ENCODE data around the gene BCAN. TPM values are rescaled to one million over a fixed set of nuclear protein-coding genes. Genes with fewer than 3 reads are reported as not detected.

Gene BCAN
- total and polyA plus RNA-seq, 12 donors, result 0.11 to 36.3 (median 5.6) TPM; not detected in 2

DNA sequence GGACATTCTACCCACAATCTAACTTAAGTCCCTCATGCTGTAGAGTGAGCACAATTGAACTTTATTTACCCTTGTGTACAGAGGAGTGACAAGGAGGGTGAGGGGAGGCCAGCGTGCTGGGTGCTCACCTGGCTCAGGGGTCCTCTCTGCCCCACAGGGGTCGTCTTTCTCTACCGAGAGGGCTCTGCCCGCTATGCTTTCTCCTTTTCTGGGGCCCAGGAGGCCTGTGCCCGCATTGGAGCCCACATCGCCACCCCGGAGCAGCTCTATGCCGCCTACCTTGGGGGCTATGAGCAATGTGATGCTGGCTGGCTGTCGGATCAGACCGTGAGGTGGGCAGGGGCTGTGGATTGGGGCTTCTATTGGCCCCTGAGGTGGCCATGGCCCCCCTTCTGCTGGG, 5.4 kb downstream of the BCAN start:
- intact Hi-C loops (cut with DNase I), result no loop called here
- no peak overlapping the region for H3K27ac ChIP-seq
- no peak overlapping the region for H3K4me3 ChIP-seq
- no peaks in the 10 kb centered on the region for H3K36me3 ChIP-seq (replicated peaks in 1 of 2)
- peaks cover under 1 to 2% of the 10 kb centered on the region in 2 donors for H3K4me1 ChIP-seq (replicated peaks in 1 of 2)
- no peaks in the 10 kb centered on the region for H3K9me3 ChIP-seq (replicated peaks in 1 of 3)
- 71 to 85% (median 74%) methylated on average over 9 to 10 of the region's 10 CpGs for WGBS, 4 donors
- TF ChIP-seq, protein P1, sequence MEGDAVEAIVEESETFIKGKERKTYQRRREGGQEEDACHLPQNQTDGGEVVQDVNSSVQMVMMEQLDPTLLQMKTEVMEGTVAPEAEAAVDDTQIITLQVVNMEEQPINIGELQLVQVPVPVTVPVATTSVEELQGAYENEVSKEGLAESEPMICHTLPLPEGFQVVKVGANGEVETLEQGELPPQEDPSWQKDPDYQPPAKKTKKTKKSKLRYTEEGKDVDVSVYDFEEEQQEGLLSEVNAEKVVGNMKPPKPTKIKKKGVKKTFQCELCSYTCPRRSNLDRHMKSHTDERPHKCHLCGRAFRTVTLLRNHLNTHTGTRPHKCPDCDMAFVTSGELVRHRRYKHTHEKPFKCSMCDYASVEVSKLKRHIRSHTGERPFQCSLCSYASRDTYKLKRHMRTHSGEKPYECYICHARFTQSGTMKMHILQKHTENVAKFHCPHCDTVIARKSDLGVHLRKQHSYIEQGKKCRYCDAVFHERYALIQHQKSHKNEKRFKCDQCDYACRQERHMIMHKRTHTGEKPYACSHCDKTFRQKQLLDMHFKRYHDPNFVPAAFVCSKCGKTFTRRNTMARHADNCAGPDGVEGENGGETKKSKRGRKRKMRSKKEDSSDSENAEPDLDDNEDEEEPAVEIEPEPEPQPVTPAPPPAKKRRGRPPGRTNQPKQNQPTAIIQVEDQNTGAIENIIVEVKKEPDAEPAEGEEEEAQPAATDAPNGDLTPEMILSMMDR (IDR thresholded peaks at IDR 0.05), result no peak
- TF ChIP-seq POLR2A (IDR thresholded peaks at IDR 0.05), result no peak
- peaks cover 20% of the 10 kb centered on the region for H3K27me3 ChIP-seq
- DNase-seq, result no peak

DNA sequence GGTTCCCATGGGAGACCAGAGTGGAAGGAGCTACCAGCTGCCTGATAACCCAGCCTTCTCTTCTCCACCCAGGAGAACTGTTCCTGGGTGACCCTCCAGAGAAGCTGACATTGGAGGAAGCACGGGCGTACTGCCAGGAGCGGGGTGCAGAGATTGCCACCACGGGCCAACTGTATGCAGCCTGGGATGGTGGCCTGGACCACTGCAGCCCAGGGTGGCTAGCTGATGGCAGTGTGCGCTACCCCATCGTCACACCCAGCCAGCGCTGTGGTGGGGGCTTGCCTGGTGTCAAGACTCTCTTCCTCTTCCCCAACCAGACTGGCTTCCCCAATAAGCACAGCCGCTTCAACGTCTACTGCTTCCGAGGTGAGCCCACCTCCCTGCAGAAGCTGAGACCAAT, 6.6 kb downstream of the BCAN start:
- no peaks in the 10 kb centered on the region for H3K9me3 ChIP-seq (replicated peaks in 1 of 3)
- DNase-seq, result no peak
- WGBS, 4 donors, result 70 to 86% (median 78%) methylated on average over 2 to 10 of the region's 10 CpGs
- TF ChIP-seq POLR2A (IDR thresholded peaks at IDR 0.05), result no peak
- TF ChIP-seq, protein P1 (IDR thresholded peaks at IDR 0.05), result no peak
- intact Hi-C loops (cut with DNase I), result no loop called here
- H3K36me3 ChIP-seq (replicated peaks in 1 of 2), result no peaks in the 10 kb centered on the region
- H3K4me1 ChIP-seq (replicated peaks in 1 of 2), result no peaks in the 10 kb centered on the region
- H3K27me3 ChIP-seq, result peaks cover 13% of the 10 kb centered on the region
- H3K27ac ChIP-seq, result no peak overlapping the region
- no peak overlapping the region for H3K4me3 ChIP-seq

DNA sequence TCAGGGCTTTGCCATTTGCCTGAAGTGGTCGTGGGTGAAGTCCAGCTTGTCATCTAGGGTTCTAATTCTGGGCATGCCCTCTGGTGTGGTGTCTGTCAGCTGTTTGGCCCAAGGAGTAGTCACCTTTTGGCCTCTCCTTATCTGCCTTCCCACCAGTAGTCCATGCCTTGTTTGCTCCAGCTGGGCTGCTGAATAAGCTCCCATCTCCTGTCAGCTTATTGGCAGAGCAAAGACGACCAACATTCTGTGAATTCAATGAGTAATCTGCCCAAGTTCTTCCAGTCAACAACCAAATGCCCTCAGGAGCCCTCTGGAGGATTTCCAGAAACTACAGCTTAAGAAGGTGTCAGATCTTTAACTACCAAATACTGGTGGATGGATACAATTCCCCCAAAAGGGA, 7.0 kb downstream of the BCAN start:
- Histone ChIP-seq H3K4me3 (no peak overlapping the region), H3K27me3 (peaks cover 13% of the 10 kb centered on the region), H3K4me1 (replicated peaks in 1 of 2) (no peaks in the 10 kb centered on the region), H3K36me3 (replicated peaks in 1 of 2) (no peaks in the 10 kb centered on the region), H3K9me3 (replicated peaks in 1 of 3) (no peaks in the 10 kb centered on the region), H3K27ac (no peak overlapping the region)
- TF ChIP-seq, protein P1 (IDR thresholded peaks at IDR 0.05), result no peak
- 11 to 30% (median 26%) methylated on average over 1 to 2 of the region's 2 CpGs for WGBS, 4 donors
- intact Hi-C loops (cut with DNase I), result no loop called here
- DNase-seq, result no peak

DNA sequence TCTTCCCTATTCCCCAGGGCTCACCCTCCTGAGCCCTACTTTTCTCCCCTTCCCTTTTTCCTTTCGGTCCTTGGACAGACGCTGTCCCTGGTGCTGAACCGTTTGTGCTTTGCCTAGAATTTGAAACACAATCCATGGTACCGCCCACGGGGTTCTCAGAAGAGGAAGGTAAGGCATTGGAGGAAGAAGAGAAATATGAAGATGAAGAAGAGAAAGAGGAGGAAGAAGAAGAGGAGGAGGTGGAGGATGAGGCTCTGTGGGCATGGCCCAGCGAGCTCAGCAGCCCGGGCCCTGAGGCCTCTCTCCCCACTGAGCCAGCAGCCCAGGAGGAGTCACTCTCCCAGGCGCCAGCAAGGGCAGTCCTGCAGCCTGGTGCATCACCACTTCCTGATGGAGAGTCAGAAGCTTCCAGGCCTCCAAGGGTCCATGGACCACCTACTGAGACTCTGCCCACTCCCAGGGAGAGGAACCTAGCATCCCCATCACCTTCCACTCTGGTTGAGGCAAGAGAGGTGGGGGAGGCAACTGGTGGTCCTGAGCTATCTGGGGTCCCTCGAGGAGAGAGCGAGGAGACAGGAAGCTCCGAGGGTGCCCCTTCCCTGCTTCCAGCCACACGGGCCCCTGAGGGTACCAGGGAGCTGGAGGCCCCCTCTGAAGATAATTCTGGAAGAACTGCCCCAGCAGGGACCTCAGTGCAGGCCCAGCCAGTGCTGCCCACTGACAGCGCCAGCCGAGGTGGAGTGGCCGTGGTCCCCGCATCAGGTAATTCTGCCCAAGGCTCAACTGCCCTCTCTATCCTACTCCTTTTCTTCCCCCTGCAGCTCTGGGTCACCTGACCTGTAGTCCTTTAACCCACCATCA, 10.4 kb downstream of the BCAN start:
- 40 to 53% (median 49%) methylated on average over 11 to 16 of the region's 16 CpGs for WGBS, 4 donors
- TF ChIP-seq, protein P1 (IDR thresholded peaks at IDR 0.05), result no peak
- TF ChIP-seq POLR2A (IDR thresholded peaks at IDR 0.05), result no peak
- H3K27ac ChIP-seq, result no peak overlapping the region
- intact Hi-C loops (cut with DNase I), result no loop called here
- H3K4me1 ChIP-seq (replicated peaks in 1 of 2), result peaks cover 10 to 21% of the 10 kb centered on the region in 2 donors
- no peaks in the 10 kb centered on the region for H3K36me3 ChIP-seq (replicated peaks in 1 of 2)
- H3K9me3 ChIP-seq (replicated peaks in 1 of 3), result no peaks in the 10 kb centered on the region
- H3K4me3 ChIP-seq, result no peak overlapping the region
- DNase-seq, result peak in 2 of 7 donors; percentile 35 to 41
- H3K27me3 ChIP-seq, result no peaks in the 10 kb centered on the region

All from adrenal gland (tissue), 12 donors.